Neural cell (in vitro differentiated cells): ENCODE data around the gene GFRA1. TPM values are rescaled to one million over a fixed set of nuclear protein-coding genes. Genes with fewer than 3 reads are reported as not detected.
"Not testable (repeated sequence)": the region's sequence is repeated elsewhere in the genome, so short reads cannot be mapped to it uniquely, and the experiment has no call there.

Source experiments
- H2AFZ ChIP-seq: fragments of 200-600, 300-800 bp; sonication (generic), shearing (Covaris generic); 2 replicates; pipeline ENCODE4 v1.6.0; 2014; ENCODE audit warnings: low read depth, mild to moderate bottlenecking, antibody characterized with exemption, low read length, moderate library complexity
- H3F3A ChIP-seq: fragments of 200-600 bp; shearing (Covaris generic); 2 replicates; pipeline ENCODE4 v1.6.1; 2016; ENCODE audit warnings: mild to moderate bottlenecking, moderate library complexity, mixed read lengths, antibody characterized with exemption, low read length; ENCODE audit not compliant: insufficient read depth, poor library complexity, severe bottlenecking
- H3K27ac ChIP-seq: fragments of 200-600, 300-800 bp; sonication (generic), shearing (Covaris generic); 2 replicates; pipeline ENCODE4 v1.5.1; 2014; ENCODE audit warnings: mild to moderate bottlenecking, low read length, moderate library complexity
- H3K27me3 ChIP-seq: fragments of 300-800, 200-600 bp; sonication (generic), shearing (Covaris generic); 2 replicates; pipeline ENCODE4 v1.6.0; 2014; ENCODE audit warnings: mild to moderate bottlenecking, low read depth, low read length, moderate library complexity; ENCODE audit not compliant: insufficient read depth
- H3K36me3 ChIP-seq: fragments of 300-800, 200-600 bp; sonication (generic), shearing (Covaris generic); 2 replicates; pipeline ENCODE4 v1.5.1; 2014; ENCODE audit warnings: mild to moderate bottlenecking, antibody characterized with exemption, low read length, moderate library complexity; ENCODE audit not compliant: insufficient read depth
- H3K4me2 ChIP-seq: fragments of 300-800, 200-600 bp; sonication (generic), shearing (Covaris generic); 2 replicates; pipeline ENCODE4 v1.6.0; 2014; ENCODE audit warnings: mild to moderate bottlenecking, low read length
- H3K4me3 ChIP-seq: fragments of 300-800, 200-600 bp; sonication (generic), shearing (Covaris generic); 2 replicates; pipeline ENCODE4 v1.5.1; 2014; ENCODE audit warnings: mild to moderate bottlenecking, low read length, moderate library complexity
- H3K79me2 ChIP-seq: fragments of 200-600 bp; shearing (Covaris generic); replicated peaks from 2 replicates; pipeline ENCODE4 v1.6.0; 2014; ENCODE audit warnings: mild to moderate bottlenecking, low read length, moderate library complexity; ENCODE audit not compliant: insufficient read depth
- H3K9ac ChIP-seq: fragments of 300-800, 200-600 bp; sonication (generic), shearing (Covaris generic); 2 replicates; pipeline ENCODE4 v1.6.1; 2016; ENCODE audit warnings: mild to moderate bottlenecking, low read length, mixed read lengths
- H3K9me2 ChIP-seq: fragments of 200-600 bp; shearing (Covaris generic); 2 replicates; pipeline ENCODE4 v1.6.1; 2016; ENCODE audit warnings: mild to moderate bottlenecking, low read length, mixed read lengths; ENCODE audit not compliant: insufficient read depth
- H3K9me3 ChIP-seq: fragments of 200-600, 300-800 bp; sonication (generic), shearing (Covaris generic); 2 replicates; pipeline ENCODE4 v1.6.1; 2016; ENCODE audit warnings: mild to moderate bottlenecking, mixed run types, low read length, moderate library complexity, mixed read lengths
- H4K20me1 ChIP-seq: fragments of 200-600 bp; shearing (Covaris generic); 2 replicates; pipeline ENCODE4 v1.6.1; 2016; ENCODE audit warnings: mild to moderate bottlenecking, mixed run types; ENCODE audit not compliant: insufficient read depth
- CTCF ChIP-seq: fragments of 450-650 bp; IDR thresholded peaks from 2 replicates; pipeline ENCODE4 v1.5.1; 2014; ENCODE audit warnings: antibody characterized with exemption, mild to moderate bottlenecking, moderate library complexity; ENCODE audit not compliant: poor library complexity, severe bottlenecking
- EP300 ChIP-seq: fragments of 450-650 bp; conservative IDR thresholded peaks from 2 replicates; pipeline ENCODE4 v1.6.1; 2014; ENCODE audit warnings: antibody characterized with exemption, mild to moderate bottlenecking, moderate library complexity; ENCODE audit not compliant: poor library complexity, severe bottlenecking
- EZH2 ChIP-seq: fragments of 200-600, 300-800 bp; shearing (Covaris generic), sonication (generic); IDR thresholded peaks from 2 replicates; pipeline ENCODE4 v1.6.1; 2014; ENCODE audit warnings: antibody characterized with exemption, low read length, borderline replicate concordance, mild to moderate bottlenecking; ENCODE audit not compliant: insufficient read depth, poor library complexity, severe bottlenecking
- MXI1 ChIP-seq: fragments of 450-650 bp; conservative IDR thresholded peaks from 2 replicates; pipeline ENCODE4 v1.6.1; 2014; ENCODE audit warnings: antibody characterized with exemption, mild to moderate bottlenecking; ENCODE audit not compliant: poor library complexity, severe bottlenecking
- POLR2AphosphoS5 ChIP-seq: IDR thresholded peaks from 2 replicates; pipeline ENCODE4 v1.6.1; 2012
- RAD21 ChIP-seq: fragments of 450-650 bp; conservative IDR thresholded peaks from 2 replicates; pipeline ENCODE4 v1.6.1; 2014; ENCODE audit warnings: antibody characterized with exemption, mild to moderate bottlenecking, moderate library complexity
- REST ChIP-seq: IDR thresholded peaks from 2 replicates; pipeline ENCODE4 v1.6.1; 2012; ENCODE audit warnings: borderline replicate concordance
- SMC3 ChIP-seq: fragments of 450-650 bp; conservative IDR thresholded peaks from 2 replicates; pipeline ENCODE4 v1.6.1; 2014; ENCODE audit warnings: antibody characterized with exemption, mild to moderate bottlenecking, moderate library complexity; ENCODE audit not compliant: poor library complexity
- TAF1 ChIP-seq: IDR thresholded peaks from 2 replicates; pipeline ENCODE4 v1.6.1; 2012; ENCODE audit warnings: low read depth
- polyA plus RNA-seq: library from polyadenylated mRNA; depleted of rRNA; stranded (reverse); fragments of >200 nt; gene quantifications from 2 replicates; pipeline ENCODE4 v1.2.3, GENCODE V29; 2014

GFRA1 gene
- polyA plus RNA-seq, 1 donor from 2014 or later: 2.3 TPM

GRCh38 chr10:116052522-116052921, 220.5 kb downstream of the GFRA1 start:
- H3K36me3 ChIP-seq, H3K9me3 ChIP-seq, H3K79me2 ChIP-seq, H3K9ac ChIP-seq, H3K27ac ChIP-seq, H3K27me3 ChIP-seq, H4K20me1 ChIP-seq, H3K4me2 ChIP-seq, H3F3A ChIP-seq, H2AFZ ChIP-seq, H3K4me3 ChIP-seq, H3K9me2 ChIP-seq: not testable (repeated sequence)

GRCh38 chr10:116049974-116050304, 223.1 kb downstream of the GFRA1 start:
- Histone ChIP-seq H2AFZ (no peak overlapping the region), H3K9me3 (no peaks in the 10 kb centered on the region), H3K9me2 (no peaks in the 10 kb centered on the region), H3K4me3 (no peak overlapping the region), H3K36me3 (no peaks in the 10 kb centered on the region), H3K9ac (no peak overlapping the region), H4K20me1 (no peaks in the 10 kb centered on the region), H3K27ac (no peak overlapping the region), H3K27me3 (no peaks in the 10 kb centered on the region), H3K79me2 (no peaks in the 10 kb centered on the region), H3K4me2 (no peak overlapping the region), H3F3A (no peaks in the 10 kb centered on the region)
- TF ChIP-seq RAD21 (no peak), SMC3 (no peak), CTCF (no peak), EP300 (no peak), REST (no peak)

DNA sequence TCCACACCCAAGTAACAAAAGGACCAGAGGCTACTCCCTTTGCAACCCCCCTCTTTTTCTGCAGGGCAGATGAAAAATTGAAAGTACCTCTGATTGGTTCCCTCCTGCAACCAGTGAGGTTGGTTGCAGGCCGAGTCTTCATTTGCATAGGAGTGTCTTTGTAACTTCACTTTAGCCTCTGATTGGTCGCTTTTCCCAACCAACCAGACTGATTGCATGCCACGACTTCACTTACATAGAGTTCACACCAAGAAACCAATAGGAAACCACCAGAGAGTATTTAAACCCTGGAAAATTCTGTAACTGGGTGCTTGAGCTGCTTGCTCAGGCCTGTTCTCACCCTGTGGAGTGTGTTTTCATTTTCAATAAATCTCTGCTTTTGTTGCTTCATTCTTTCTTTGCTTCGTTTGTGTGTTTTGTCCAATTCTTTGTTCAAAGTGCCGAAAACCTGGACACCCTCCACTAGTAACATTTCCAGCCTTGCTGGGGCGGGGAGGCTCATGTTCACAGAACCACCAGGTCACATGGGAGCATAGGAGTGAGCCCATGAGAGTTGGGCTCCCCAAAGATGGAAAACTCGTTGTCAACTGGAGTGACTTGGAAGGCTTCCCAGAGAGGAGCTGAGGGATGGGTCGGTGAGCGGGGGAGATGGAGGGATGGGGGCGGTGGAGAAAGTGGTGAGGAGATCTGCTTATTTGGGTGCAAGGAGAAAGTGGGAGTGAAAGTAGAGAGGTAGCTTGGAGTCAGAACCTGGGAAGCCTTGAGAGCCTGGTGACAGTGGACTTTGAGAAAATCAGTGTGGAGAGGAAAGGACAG, 223.6 kb downstream of the GFRA1 start:
- no peak overlapping the region for H3K4me2 ChIP-seq
- TF ChIP-seq TAF1: no peak
- TF ChIP-seq CTCF: no peak
- no peak for TF ChIP-seq EZH2
- TF ChIP-seq MXI1: no peak
- no peak for TF ChIP-seq RAD21
- no peak for TF ChIP-seq EP300
- no peak for TF ChIP-seq SMC3
- TF ChIP-seq POLR2AphosphoS5: no peak
- no peak for TF ChIP-seq REST
- no peaks in the 10 kb centered on the region for H3K9me3 ChIP-seq
- H3K36me3 ChIP-seq: no peaks in the 10 kb centered on the region
- no peak overlapping the region for H3K9ac ChIP-seq
- no peaks in the 10 kb centered on the region for H3K9me2 ChIP-seq
- H3F3A ChIP-seq: no peaks in the 10 kb centered on the region
- H4K20me1 ChIP-seq: no peaks in the 10 kb centered on the region
- no peaks in the 10 kb centered on the region for H3K27me3 ChIP-seq
- no peak overlapping the region for H3K27ac ChIP-seq
- H3K4me3 ChIP-seq: no peak overlapping the region
- no peaks in the 10 kb centered on the region for H3K79me2 ChIP-seq
- no peak overlapping the region for H2AFZ ChIP-seq
